Suprapubic skin (tissue), 4 donors: ENCODE results near the gene MARS1. TPM values are rescaled to one million over a fixed set of nuclear protein-coding genes. Genes with fewer than 3 reads are reported as not detected.
A peak's percentile ranks its signal among the peaks of the same experiment; 100 is the strongest.
"Not testable (repeated sequence)": the region's sequence is repeated elsewhere in the genome, so short reads cannot be mapped to it uniquely, and the experiment has no call there.

Experiments used
- DNase-seq, 2 donors: peaks; one replicate each; pipeline ENCODE4 v3.0.0-alpha.2; 2019; ENCODE audit warnings: low spot score in 2 of 2
- H3K27ac ChIP-seq: fragments of 200-600 bp; sonication (generic); one replicate; pipeline ENCODE4 v1.5.1; 2019
- H3K27me3 ChIP-seq: fragments of 200-600 bp; sonication (generic); one replicate; pipeline ENCODE4 v1.5.1; 2019
- H3K36me3 ChIP-seq: fragments of 200-600 bp; sonication (generic); one replicate; pipeline ENCODE4 v1.5.1; 2019
- H3K4me1 ChIP-seq: fragments of 200-600 bp; sonication (generic); one replicate; pipeline ENCODE4 v1.5.1; 2019
- H3K4me3 ChIP-seq: fragments of 200-600 bp; sonication (generic); one replicate; pipeline ENCODE4 v1.5.1; 2019; ENCODE audit warnings: mild to moderate bottlenecking
- H3K9me3 ChIP-seq: fragments of 200-600 bp; sonication (generic); one replicate; pipeline ENCODE4 v1.5.1; 2019
- EP300 ChIP-seq: sonication (generic); formaldehyde crosslinking; IDR thresholded peaks from one replicate; pipeline ENCODE4 v1.6.1; 2017; ENCODE audit warnings: antibody characterized with exemption
- POLR2A ChIP-seq, 2 donors: fragments of 450-650 bp; IDR thresholded peaks; one replicate each; pipeline ENCODE4 v1.6.1; 2017; ENCODE audit warnings: antibody characterized with exemption in 2 of 2, mild to moderate bottlenecking in 2 of 2, moderate library complexity in 2 of 2
- POLR2AphosphoS5 ChIP-seq, 3 donors: sonication (generic); formaldehyde crosslinking; IDR thresholded peaks; one replicate each; pipeline ENCODE4 v1.6.1; 2017; ENCODE audit warnings: antibody characterized with exemption in 3 of 3
- WGBS: methylation state at CpG from one replicate; pipeline ENCODE4 v1.1.5; 2018; 5-methylcytosine and 5-hydroxymethylcytosine counted together
- total RNA-seq, 4 donors: library from RNA; depleted of rRNA; stranded (reverse); fragments of >200 nt; gene quantifications; one replicate each; pipeline ENCODE4 v1.1.0, GENCODE V29; 2016
- TF ChIP-seq, protein P1 (sequence below), 2 donors: fragments of 200-600 bp in 1 of 2; fragments of 450-650 bp in 1 of 2; sonication (generic) in 1 of 2; IDR thresholded peaks; one replicate each; pipeline ENCODE4 v1.5.1; 2016 to 2019; ENCODE audit warnings: antibody characterized with exemption in 2 of 2, mild to moderate bottlenecking in 1 of 2, moderate library complexity in 1 of 2

MARS1 gene
- 100 to 1,000 TPM in 1 of 4 donors, 10 to 100 TPM in 3; 55.7 to 203 (median 79.7) TPM for total RNA-seq

DNA sequence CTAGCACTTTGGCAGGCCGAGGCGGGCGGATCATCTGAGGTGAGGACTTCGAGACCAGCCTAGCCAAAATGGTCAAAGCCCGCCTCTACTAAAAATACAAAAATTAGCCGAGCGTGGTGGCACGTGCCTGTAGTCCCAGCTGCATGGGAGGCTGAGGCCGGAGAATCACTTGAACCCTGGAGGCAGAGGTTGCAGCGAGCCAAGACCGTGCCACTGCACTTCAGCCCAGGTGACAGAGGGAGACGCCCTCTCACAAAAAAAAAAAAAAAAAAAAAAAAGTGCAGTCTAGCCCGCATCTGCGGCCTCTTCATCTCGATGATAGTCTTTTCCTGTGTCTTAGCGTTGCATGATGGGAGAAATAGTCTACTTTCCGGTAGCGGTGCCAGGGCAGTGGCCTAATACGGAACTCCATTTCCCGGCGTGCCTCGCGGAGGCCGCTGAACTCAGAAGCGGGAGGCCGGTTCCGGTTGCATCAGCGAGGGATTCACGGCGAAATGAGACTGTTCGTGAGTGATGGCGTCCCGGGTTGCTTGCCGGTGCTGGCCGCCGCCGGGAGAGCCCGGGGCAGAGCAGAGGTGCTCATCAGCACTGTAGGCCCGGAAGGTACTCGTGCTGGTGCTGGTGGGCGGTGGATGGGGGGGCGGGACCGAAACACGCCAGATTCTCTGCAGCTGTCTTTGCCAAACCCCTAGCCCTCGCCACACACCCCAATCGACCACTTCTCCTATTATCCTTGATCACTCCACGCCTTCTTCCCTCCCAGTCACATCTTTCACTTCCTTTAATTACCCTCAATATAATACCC lies at the start of gene MARS1:
Gene MARS1, plus strand, starts transcription at position 472 of the 805 bp plus-strand sequence. Its CDS starts 23 bp downstream, at position 495.
- no peaks in the 10 kb centered on the region for H3K27me3 ChIP-seq
- WGBS: 8% methylated on average over 47 of the region's 47 CpGs
- peak within 1 kb of the TSS; percentile 66 for H3K27ac ChIP-seq
- peaks cover 36% of the 10 kb centered on the region for H3K36me3 ChIP-seq
- H3K4me3 ChIP-seq: peak within 1 kb of the TSS; percentile 80
- TF ChIP-seq POLR2A (IDR thresholded peaks at IDR 0.05) (peak in 1 of 2 donors; percentile 59), POLR2AphosphoS5 (IDR thresholded peaks at IDR 0.05) (peak in 2 of 3 donors; percentile 69 to 79)
- TF ChIP-seq, protein P1, sequence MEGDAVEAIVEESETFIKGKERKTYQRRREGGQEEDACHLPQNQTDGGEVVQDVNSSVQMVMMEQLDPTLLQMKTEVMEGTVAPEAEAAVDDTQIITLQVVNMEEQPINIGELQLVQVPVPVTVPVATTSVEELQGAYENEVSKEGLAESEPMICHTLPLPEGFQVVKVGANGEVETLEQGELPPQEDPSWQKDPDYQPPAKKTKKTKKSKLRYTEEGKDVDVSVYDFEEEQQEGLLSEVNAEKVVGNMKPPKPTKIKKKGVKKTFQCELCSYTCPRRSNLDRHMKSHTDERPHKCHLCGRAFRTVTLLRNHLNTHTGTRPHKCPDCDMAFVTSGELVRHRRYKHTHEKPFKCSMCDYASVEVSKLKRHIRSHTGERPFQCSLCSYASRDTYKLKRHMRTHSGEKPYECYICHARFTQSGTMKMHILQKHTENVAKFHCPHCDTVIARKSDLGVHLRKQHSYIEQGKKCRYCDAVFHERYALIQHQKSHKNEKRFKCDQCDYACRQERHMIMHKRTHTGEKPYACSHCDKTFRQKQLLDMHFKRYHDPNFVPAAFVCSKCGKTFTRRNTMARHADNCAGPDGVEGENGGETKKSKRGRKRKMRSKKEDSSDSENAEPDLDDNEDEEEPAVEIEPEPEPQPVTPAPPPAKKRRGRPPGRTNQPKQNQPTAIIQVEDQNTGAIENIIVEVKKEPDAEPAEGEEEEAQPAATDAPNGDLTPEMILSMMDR (IDR thresholded peaks at IDR 0.05): no peak
- peak; percentile 95 to 96 for DNase-seq
- peaks cover 17% of the 10 kb centered on the region for H3K4me1 ChIP-seq
- H3K9me3 ChIP-seq: no peaks in the 10 kb centered on the region

DNA sequence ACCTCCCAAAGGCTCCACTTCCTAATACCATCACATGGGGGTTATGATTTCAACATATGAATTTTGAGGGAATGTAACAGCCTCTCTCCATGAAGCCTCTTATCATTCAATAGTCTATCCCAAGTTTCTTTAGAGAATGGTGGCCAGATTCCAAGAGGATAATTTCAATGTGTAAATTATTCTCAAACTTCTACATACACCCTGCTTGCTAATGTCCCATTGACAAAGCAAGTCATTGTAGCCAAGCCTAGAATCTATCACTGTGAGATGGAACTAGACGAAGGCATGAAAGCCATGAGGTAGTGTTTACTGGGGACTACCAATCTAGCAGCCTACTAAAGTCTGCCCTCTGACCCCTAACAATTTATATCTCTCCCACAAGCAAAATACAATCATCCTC lies 49.5 kb upstream of the MARS1 start:
- TF ChIP-seq POLR2AphosphoS5 (IDR thresholded peaks at IDR 0.05) (no peak), POLR2A (IDR thresholded peaks at IDR 0.05) (no peak), EP300 (no peak)
- TF ChIP-seq, protein P1 (IDR thresholded peaks at IDR 0.05): no peak
- Histone ChIP-seq H3K27me3 (no peaks in the 10 kb centered on the region), H3K27ac (no peak overlapping the region), H3K4me3 (no peak overlapping the region), H3K9me3 (no peaks in the 10 kb centered on the region), H3K36me3 (no peaks in the 10 kb centered on the region), H3K4me1 (no peaks in the 10 kb centered on the region)
- WGBS: 81% methylated on average over 1 of the region's 1 CpG
- no peak for DNase-seq

DNA sequence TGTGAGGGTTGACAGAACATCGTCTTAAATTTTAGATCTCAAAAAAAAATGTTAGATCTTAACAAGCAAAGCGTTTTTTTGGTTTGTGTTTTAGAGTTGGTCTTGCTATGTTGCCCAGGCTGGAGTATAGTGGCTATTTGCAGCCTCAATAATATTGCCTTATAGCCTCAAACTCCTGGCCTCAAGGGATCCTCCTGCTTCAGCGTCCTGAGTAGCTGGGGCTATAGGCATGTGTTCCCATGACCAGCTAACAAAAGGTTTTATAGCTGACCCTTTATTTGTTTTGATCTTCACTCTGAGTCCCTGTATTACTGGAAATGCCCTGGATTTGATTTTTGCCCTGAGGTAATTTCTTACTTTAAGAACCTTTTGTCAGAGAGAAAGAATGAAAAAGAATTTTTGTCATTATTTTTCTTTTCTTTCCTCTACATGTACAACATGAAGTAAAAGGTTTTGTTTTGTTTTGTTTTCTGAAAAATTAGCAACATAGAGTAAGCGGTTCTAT lies 48.1 kb upstream of the MARS1 start:
- no peaks in the 10 kb centered on the region for H3K9me3 ChIP-seq
- no peak overlapping the region for H3K4me3 ChIP-seq
- no peak overlapping the region for H3K27ac ChIP-seq
- no peaks in the 10 kb centered on the region for H3K27me3 ChIP-seq
- 77% methylated on average over 4 of the region's 4 CpGs for WGBS
- no peaks in the 10 kb centered on the region for H3K36me3 ChIP-seq
- H3K4me1 ChIP-seq: no peaks in the 10 kb centered on the region
- TF ChIP-seq POLR2A (IDR thresholded peaks at IDR 0.05) (no peak), EP300 (no peak), POLR2AphosphoS5 (IDR thresholded peaks at IDR 0.05) (no peak)
- TF ChIP-seq, protein P1 (IDR thresholded peaks at IDR 0.05): no peak
- DNase-seq: no peak

DNA sequence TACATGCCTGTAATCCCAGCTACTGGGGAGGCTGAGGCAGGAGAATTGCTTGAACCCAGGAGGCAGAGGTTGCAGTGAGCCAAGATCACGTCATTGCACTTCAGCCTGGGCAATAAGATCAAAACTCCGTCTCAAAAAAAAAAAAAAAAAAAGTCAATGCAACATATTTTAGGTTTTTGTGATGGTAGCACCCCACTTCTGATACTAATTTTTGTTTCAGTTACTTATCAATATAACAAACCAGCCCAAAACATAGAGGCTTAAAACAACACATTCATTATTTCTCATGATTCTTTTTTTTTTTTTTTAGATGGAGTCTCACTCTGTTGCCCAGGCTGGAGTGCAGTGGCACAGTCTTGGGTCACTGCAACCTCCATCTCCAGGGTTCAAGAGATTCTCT lies 46.5 kb upstream of the MARS1 start:
- H3K4me3 ChIP-seq, H3K36me3 ChIP-seq, H3K4me1 ChIP-seq, H3K27me3 ChIP-seq, H3K9me3 ChIP-seq, DNase-seq, H3K27ac ChIP-seq: not testable (repeated sequence)
- 86% methylated on average over 2 of the region's 2 CpGs for WGBS

DNA sequence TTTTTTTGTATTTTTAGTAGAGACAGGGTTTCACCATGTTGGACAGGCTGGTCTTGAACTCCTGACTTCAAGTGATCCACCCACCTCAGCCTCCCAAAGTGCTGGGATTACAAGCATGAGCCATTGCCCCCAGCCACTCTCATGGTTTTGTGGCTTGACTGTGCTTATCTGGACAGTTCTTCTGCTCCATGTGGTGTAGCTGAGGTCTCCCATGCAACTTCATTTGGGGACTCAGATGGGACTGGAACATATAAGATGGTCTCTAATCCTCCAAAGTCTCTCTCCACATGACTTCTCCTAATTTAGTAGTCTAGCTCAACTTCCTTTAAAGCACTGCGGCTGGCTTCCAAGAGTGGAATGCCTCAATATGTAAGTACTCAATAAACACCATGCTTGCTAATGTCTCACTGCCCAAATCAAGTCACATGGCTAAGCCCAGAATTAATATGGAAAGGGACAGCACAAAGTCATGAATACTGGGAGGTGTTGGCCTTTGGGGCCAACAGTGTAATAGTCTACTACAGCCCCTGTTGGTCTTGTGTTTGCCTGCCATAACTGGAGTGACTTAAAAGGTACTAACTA lies 45.9 kb upstream of the MARS1 start:
- H3K27ac ChIP-seq: no peak overlapping the region
- no peak for DNase-seq

DNA sequence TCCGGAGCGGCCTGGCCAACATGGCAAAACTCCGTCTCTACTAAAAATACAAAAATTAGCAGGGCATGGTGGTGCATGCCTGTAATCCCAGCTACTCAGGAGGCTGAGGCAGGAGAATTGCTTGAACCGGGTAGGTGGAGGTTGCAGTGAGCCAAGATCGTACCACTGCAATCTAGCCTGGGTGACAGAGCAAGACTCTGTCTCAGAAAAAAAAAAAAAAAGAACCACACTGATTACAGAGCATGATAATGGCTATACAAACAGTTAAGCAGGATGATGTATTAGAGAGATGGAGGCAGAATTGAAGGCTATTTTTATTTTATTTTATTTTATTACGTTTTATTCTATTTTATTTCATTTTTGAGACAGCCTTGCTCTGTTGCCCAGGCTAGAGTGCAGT lies 43.5 kb upstream of the MARS1 start:
- H3K36me3 ChIP-seq, H3K27ac ChIP-seq, DNase-seq, H3K9me3 ChIP-seq, H3K4me3 ChIP-seq, H3K4me1 ChIP-seq, H3K27me3 ChIP-seq: not testable (repeated sequence)
- 80% methylated on average over 6 of the region's 6 CpGs for WGBS

More for the DNA sequence above, 45.9 kb upstream of the MARS1 start:
- no peaks in the 10 kb centered on the region for H3K4me1 ChIP-seq
- TF ChIP-seq, protein P1 (IDR thresholded peaks at IDR 0.05): no peak
- TF ChIP-seq POLR2AphosphoS5 (IDR thresholded peaks at IDR 0.05): no peak
- WGBS: 25% methylated on average over 1 of the region's 1 CpG
- H3K9me3 ChIP-seq: no peaks in the 10 kb centered on the region
- H3K36me3 ChIP-seq: no peaks in the 10 kb centered on the region
- H3K4me3 ChIP-seq: no peak overlapping the region
- H3K27me3 ChIP-seq: no peaks in the 10 kb centered on the region
